ENCODE measurements around the gene NRXN2.

The NRXN2 gene

GRCh38 chr11:64629796-64630562 lies 93.0 kb downstream of the NRXN2 start:
- no peak overlapping the region for H2BK120ac ChIP-seq (ENCODE audit: low read depth, low read length)
- no peak overlapping the region for H3K27ac ChIP-seq (ENCODE audit: low read length, poor library complexity, severe bottlenecking)
- no peak overlapping the region for H3K23ac ChIP-seq (ENCODE audit: low read length in 2 of 2)
- H3K4me2 ChIP-seq (ENCODE audit: low read length, poor library complexity, severe bottlenecking): no peak overlapping the region
- 26% methylated on average over 56 of the region's 56 CpGs for WGBS
- H3K18ac ChIP-seq (ENCODE audit: low read depth in 1 of 2, low read length in 2 of 2): no peak overlapping the region
- no peak overlapping the region for H2BK15ac ChIP-seq (ENCODE audit: low read depth, poor library complexity, severe bottlenecking)
- no peak for DNase-seq
- no peak overlapping the region for H3K14ac ChIP-seq (ENCODE audit: low read length in 2 of 2)
- no peak overlapping the region for H3K9ac ChIP-seq (ENCODE audit: low read length)
- no peak overlapping the region for H2BK5ac ChIP-seq (ENCODE audit: low read depth, low read length, poor library complexity, severe bottlenecking)
- peaks cover 0 to 4% of the 10 kb centered on the region in 2 experiments for H3K36me3 ChIP-seq (ENCODE audit: control insufficient read depth in 1 of 2, insufficient read depth in 2 of 2, low read depth in 1 of 2, low read length in 2 of 2)
- H3K27me3 ChIP-seq (ENCODE audit: control insufficient read depth in 1 of 2, insufficient read depth in 1 of 2, low read length in 2 of 2): peaks cover 33 to 87% of the 10 kb centered on the region in 2 experiments
- no peak overlapping the region for H4K8ac ChIP-seq (ENCODE audit: low read length)
- no peak overlapping the region for H2BK12ac ChIP-seq (ENCODE audit: low read length in 2 of 2)
- no peak overlapping the region for H4K91ac ChIP-seq (ENCODE audit: low read length)
- no peak overlapping the region for H2AK5ac ChIP-seq (ENCODE audit: low read length, severe bottlenecking)
- H2AFZ ChIP-seq (ENCODE audit: low read depth, low read length): no peak overlapping the region
- H3K4me3 ChIP-seq (ENCODE audit: insufficient read depth in 1 of 2, low read depth in 1 of 2, low read length in 2 of 2): no peak overlapping the region
- H3K79me1 ChIP-seq (replicated peaks; ENCODE audit: low read length, poor library complexity, severe bottlenecking): no peaks in the 10 kb centered on the region
- H3K4ac ChIP-seq (ENCODE audit: low read depth in 1 of 2, low read length in 2 of 2): no peak overlapping the region
- no peaks in the 10 kb centered on the region for H3K9me3 ChIP-seq (ENCODE audit: control insufficient read depth, low read length)
- H3K4me1 ChIP-seq (ENCODE audit: control insufficient read depth, insufficient read depth, low read depth, low read length): no peaks in the 10 kb centered on the region

GRCh38 chr11:64629103-64629502 lies 93.9 kb downstream of the NRXN2 start:
- no peak overlapping the region for H3K23ac ChIP-seq (ENCODE audit: low read length in 2 of 2)
- no peak overlapping the region for H3K4me3 ChIP-seq (ENCODE audit: insufficient read depth in 1 of 2, low read depth in 1 of 2, low read length in 2 of 2)
- peaks cover 0 to 4% of the 10 kb centered on the region in 2 experiments for H3K36me3 ChIP-seq (ENCODE audit: control insufficient read depth in 1 of 2, insufficient read depth in 2 of 2, low read depth in 1 of 2, low read length in 2 of 2)
- no peak overlapping the region for H2AK5ac ChIP-seq (ENCODE audit: low read length, severe bottlenecking)
- no peak overlapping the region for H2AFZ ChIP-seq (ENCODE audit: low read depth, low read length)
- H3K4ac ChIP-seq (ENCODE audit: low read depth in 1 of 2, low read length in 2 of 2): no peak overlapping the region
- H4K8ac ChIP-seq (ENCODE audit: low read length): no peak overlapping the region
- H3K9me3 ChIP-seq (ENCODE audit: control insufficient read depth, low read length): no peaks in the 10 kb centered on the region
- no peak overlapping the region for H2BK120ac ChIP-seq (ENCODE audit: low read depth, low read length)
- H3K18ac ChIP-seq (ENCODE audit: low read depth in 1 of 2, low read length in 2 of 2): no peak overlapping the region
- H3K27me3 ChIP-seq (ENCODE audit: control insufficient read depth in 1 of 2, insufficient read depth in 1 of 2, low read length in 2 of 2): peaks cover 26 to 87% of the 10 kb centered on the region in 2 experiments
- H2BK15ac ChIP-seq (ENCODE audit: low read depth, poor library complexity, severe bottlenecking): no peak overlapping the region
- H4K91ac ChIP-seq (ENCODE audit: low read length): no peak overlapping the region
- H3K9ac ChIP-seq (ENCODE audit: low read length): no peak overlapping the region
- H3K14ac ChIP-seq (ENCODE audit: low read length in 2 of 2): no peak overlapping the region
- no peaks in the 10 kb centered on the region for H3K79me1 ChIP-seq (replicated peaks; ENCODE audit: low read length, poor library complexity, severe bottlenecking)
- no peak overlapping the region for H3K4me2 ChIP-seq (ENCODE audit: low read length, poor library complexity, severe bottlenecking)
- no peaks in the 10 kb centered on the region for H3K4me1 ChIP-seq (ENCODE audit: control insufficient read depth, insufficient read depth, low read depth, low read length)
- no peak for DNase-seq
- no peak overlapping the region for H2BK5ac ChIP-seq (ENCODE audit: low read depth, low read length, poor library complexity, severe bottlenecking)
- H2BK12ac ChIP-seq (ENCODE audit: low read length in 2 of 2): no peak overlapping the region
- no peak overlapping the region for H3K27ac ChIP-seq (ENCODE audit: low read length, poor library complexity, severe bottlenecking)
- 87% methylated on average over 6 of the region's 6 CpGs for WGBS

GRCh38 chr11:64628596-64628995 lies 94.4 kb downstream of the NRXN2 start:
- H3K27ac ChIP-seq (ENCODE audit: low read length, poor library complexity, severe bottlenecking): no peak overlapping the region
- WGBS: 64% methylated on average over 2 of the region's 2 CpGs
- H2AK5ac ChIP-seq (ENCODE audit: low read length, severe bottlenecking): no peak overlapping the region
- no peak overlapping the region for H3K14ac ChIP-seq (ENCODE audit: low read length in 2 of 2)
- no peak overlapping the region for H3K9ac ChIP-seq (ENCODE audit: low read length)
- no peak overlapping the region for H2BK12ac ChIP-seq (ENCODE audit: low read length in 2 of 2)
- no peak overlapping the region for H4K8ac ChIP-seq (ENCODE audit: low read length)
- no peak overlapping the region for H2BK5ac ChIP-seq (ENCODE audit: low read depth, low read length, poor library complexity, severe bottlenecking)
- no peaks in the 10 kb centered on the region for H3K79me1 ChIP-seq (replicated peaks; ENCODE audit: low read length, poor library complexity, severe bottlenecking)
- no peak overlapping the region for H2AFZ ChIP-seq (ENCODE audit: low read depth, low read length)
- no peak overlapping the region for H2BK120ac ChIP-seq (ENCODE audit: low read depth, low read length)
- no peak overlapping the region for H3K23ac ChIP-seq (ENCODE audit: low read length in 2 of 2)
- H3K4me1 ChIP-seq (ENCODE audit: control insufficient read depth, insufficient read depth, low read depth, low read length): no peaks in the 10 kb centered on the region
- H3K4ac ChIP-seq (ENCODE audit: low read depth in 1 of 2, low read length in 2 of 2): no peak overlapping the region
- H2BK15ac ChIP-seq (ENCODE audit: low read depth, poor library complexity, severe bottlenecking): no peak overlapping the region
- peaks cover 0 to 4% of the 10 kb centered on the region in 2 experiments for H3K36me3 ChIP-seq (ENCODE audit: control insufficient read depth in 1 of 2, insufficient read depth in 2 of 2, low read depth in 1 of 2, low read length in 2 of 2)
- H3K9me3 ChIP-seq (ENCODE audit: control insufficient read depth, low read length): no peaks in the 10 kb centered on the region
- H3K18ac ChIP-seq (ENCODE audit: low read depth in 1 of 2, low read length in 2 of 2): no peak overlapping the region
- H4K91ac ChIP-seq (ENCODE audit: low read length): no peak overlapping the region
- H3K27me3 ChIP-seq (ENCODE audit: control insufficient read depth in 1 of 2, insufficient read depth in 1 of 2, low read length in 2 of 2): peaks cover 26 to 84% of the 10 kb centered on the region in 2 experiments
- H3K4me3 ChIP-seq (ENCODE audit: insufficient read depth in 1 of 2, low read depth in 1 of 2, low read length in 2 of 2): no peak overlapping the region
- H3K4me2 ChIP-seq (ENCODE audit: low read length, poor library complexity, severe bottlenecking): no peak overlapping the region
- no peak for DNase-seq

GRCh38 chr11:64627371-64627770 lies 95.6 kb downstream of the NRXN2 start:
- H3K4ac ChIP-seq (ENCODE audit: low read depth in 1 of 2, low read length in 2 of 2): no peak overlapping the region
- no peak overlapping the region for H2BK5ac ChIP-seq (ENCODE audit: low read depth, low read length, poor library complexity, severe bottlenecking)
- H3K4me1 ChIP-seq (ENCODE audit: control insufficient read depth, insufficient read depth, low read depth, low read length): peaks cover 2% of the 10 kb centered on the region
- WGBS: 78% methylated on average over 4 of the region's 4 CpGs
- no peak overlapping the region for H2BK120ac ChIP-seq (ENCODE audit: low read depth, low read length)
- H3K9ac ChIP-seq (ENCODE audit: low read length): no peak overlapping the region
- H3K9me3 ChIP-seq (ENCODE audit: control insufficient read depth, low read length): no peaks in the 10 kb centered on the region
- H3K79me1 ChIP-seq (replicated peaks; ENCODE audit: low read length, poor library complexity, severe bottlenecking): no peaks in the 10 kb centered on the region
- no peak overlapping the region for H3K23ac ChIP-seq (ENCODE audit: low read length in 2 of 2)
- no peak overlapping the region for H3K4me2 ChIP-seq (ENCODE audit: low read length, poor library complexity, severe bottlenecking)
- no peak overlapping the region for H2AFZ ChIP-seq (ENCODE audit: low read depth, low read length)
- H3K14ac ChIP-seq (ENCODE audit: low read length in 2 of 2): no peak overlapping the region
- H4K91ac ChIP-seq (ENCODE audit: low read length): no peak overlapping the region
- H3K36me3 ChIP-seq (ENCODE audit: control insufficient read depth in 1 of 2, insufficient read depth in 2 of 2, low read depth in 1 of 2, low read length in 2 of 2): peaks cover 0 to 4% of the 10 kb centered on the region in 2 experiments
- H2BK15ac ChIP-seq (ENCODE audit: low read depth, poor library complexity, severe bottlenecking): no peak overlapping the region
- no peak overlapping the region for H2BK12ac ChIP-seq (ENCODE audit: low read length in 2 of 2)
- no peak overlapping the region for H3K18ac ChIP-seq (ENCODE audit: low read depth in 1 of 2, low read length in 2 of 2)
- H3K27ac ChIP-seq (ENCODE audit: low read length, poor library complexity, severe bottlenecking): no peak overlapping the region
- DNase-seq: no peak
- peaks cover 21 to 81% of the 10 kb centered on the region in 2 experiments for H3K27me3 ChIP-seq (ENCODE audit: control insufficient read depth in 1 of 2, insufficient read depth in 1 of 2, low read length in 2 of 2)
- no peak overlapping the region for H2AK5ac ChIP-seq (ENCODE audit: low read length, severe bottlenecking)
- H4K8ac ChIP-seq (ENCODE audit: low read length): no peak overlapping the region
- H3K4me3 ChIP-seq (ENCODE audit: insufficient read depth in 1 of 2, low read depth in 1 of 2, low read length in 2 of 2): no peak overlapping the region

Data from mesenchymal stem cell (in vitro differentiated cells and primary cell).